A172 (cell line): ENCODE results near the gene SSBP2. TPM values are rescaled to one million over a fixed set of nuclear protein-coding genes. Genes with fewer than 3 reads are reported as not detected.

Experiments
- DNase-seq: peaks from one replicate; pipeline ENCODE4 v3.0.0-alpha.2; 2015; ENCODE audit warnings: low spot score
- total RNA-seq: library from RNA; depleted of rRNA; stranded (reverse); fragments of >200 nt; shearing (Covaris generic); gene quantifications from 2 replicates; pipeline ENCODE4 v1.2.3, GENCODE V29; 2014; rRNA removed

The SSBP2 gene
- total RNA-seq, 1 experiment from 2014 or later: 12.4 TPM

DNA sequence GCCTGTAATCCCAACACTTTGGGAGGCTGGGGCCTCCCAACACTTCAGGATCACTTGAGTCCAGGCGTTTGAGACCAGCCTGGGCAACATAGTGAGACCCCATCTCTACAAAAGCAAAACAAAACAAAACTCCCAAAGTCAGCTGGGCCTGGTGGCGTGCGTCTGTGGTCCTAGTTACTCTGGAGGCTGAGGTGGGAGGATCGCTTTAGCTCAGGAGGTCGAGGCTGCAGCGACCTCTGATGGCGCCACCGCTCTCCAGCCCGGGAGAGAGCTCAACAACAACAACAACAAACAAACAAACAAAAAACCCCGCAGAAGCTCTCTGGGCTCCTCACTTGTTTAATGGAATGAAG lies 357.5 kb downstream of the SSBP2 start:
- DNase-seq: no peak

DNA sequence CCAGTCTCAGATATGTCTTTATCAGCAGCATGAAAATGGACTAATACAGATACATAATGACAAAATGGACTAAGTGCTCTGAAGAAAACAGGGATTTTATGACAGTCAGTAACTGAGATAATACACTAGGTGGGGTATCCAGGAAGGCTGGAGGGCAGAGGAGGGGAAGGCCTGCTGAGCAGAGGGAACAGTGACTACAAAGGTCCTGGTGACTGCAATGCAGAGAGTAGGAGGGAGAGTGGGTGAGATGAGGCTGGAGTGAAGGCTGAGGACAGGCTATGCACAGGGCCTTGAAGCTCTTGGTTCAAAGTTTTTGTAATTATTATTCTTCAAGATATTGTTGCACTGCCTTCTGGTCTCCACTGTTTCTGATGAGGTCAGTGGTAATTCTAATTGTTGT lies 361.9 kb downstream of the SSBP2 start:
- DNase-seq: no peak

DNA sequence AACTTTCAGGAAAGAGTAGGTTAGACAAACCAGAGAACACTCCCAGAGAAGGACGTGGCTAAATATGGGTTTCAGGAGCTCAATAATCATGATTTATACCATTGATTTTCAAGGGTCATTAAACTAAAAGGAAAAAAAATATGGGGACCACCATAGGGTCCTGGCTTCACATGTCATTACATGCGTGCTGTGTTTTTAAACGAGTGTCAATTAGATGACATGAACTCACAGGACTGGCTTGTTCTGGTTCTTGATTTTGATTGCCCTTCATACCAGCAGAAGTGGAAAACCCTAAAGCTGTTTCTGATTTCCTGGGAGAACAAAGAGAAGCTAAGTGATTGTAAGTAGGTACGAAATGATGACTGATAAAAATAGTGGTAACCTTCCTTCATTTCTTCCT lies 362.7 kb downstream of the SSBP2 start:
- DNase-seq: no peak

DNA sequence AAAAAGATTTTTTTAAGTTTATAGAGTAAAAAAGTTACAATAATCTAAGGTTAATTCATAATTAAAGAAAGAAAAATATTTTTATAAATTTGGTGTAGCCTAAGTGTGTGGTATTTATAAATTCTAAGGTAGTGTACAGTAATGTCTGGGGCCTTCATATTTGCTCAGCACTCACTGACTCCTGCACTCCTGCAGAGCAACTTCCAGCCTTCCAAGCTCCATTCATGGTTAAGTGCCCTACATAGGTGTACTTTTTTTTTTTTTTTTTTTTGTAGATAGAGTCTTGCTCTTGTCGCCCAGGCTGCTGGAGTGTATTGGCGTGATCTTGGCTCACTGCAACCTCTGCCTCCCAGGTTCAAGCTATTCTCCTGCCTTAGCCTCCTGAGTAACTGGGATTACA lies 367.0 kb downstream of the SSBP2 start:
- no peak for DNase-seq

DNA sequence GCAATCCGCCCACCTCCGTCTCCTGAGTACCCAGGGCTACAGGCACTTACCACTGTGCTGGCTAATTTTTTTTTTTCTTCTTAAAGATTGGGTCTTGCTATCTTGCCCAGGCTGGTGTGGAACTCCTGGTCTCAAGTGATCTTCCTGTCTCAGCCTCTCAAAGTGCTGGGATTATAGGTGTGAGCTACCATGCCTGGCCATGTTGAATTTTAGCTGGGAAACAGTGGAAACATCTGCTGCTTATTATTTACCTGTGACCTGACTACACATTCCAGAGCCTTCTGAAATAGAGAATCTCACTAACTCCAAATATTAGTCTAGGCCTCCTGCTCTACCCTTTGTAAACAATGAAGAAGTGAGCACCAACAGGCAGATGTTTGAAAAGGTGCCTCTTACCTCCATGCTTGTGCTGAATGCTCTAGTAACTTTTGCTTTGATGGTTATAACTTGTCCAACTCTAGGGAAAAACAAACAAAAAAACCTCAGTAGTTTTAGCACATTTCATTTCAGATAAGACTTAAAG lies 379.5 kb downstream of the SSBP2 start:
- no peak for DNase-seq

DNA sequence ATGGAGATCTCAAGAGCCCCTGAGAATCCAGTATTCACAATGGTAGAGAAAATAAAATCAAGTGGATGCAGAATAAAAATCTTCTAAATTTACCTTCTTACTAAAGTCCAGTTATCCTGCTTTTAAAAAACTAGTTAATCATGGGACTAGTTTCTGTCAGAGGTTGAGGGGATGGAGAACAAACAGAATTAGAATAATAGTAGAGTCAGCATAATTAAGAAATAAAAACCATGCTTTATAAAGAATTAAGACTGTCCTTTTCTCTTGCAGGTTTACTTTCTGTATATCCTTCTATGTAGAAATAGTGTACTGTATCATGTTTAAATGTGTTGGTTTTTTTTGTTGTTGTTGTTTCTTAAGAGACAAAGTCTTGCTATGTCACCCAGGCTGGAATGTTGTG lies 380.0 kb downstream of the SSBP2 start:
- DNase-seq: no peak

DNA sequence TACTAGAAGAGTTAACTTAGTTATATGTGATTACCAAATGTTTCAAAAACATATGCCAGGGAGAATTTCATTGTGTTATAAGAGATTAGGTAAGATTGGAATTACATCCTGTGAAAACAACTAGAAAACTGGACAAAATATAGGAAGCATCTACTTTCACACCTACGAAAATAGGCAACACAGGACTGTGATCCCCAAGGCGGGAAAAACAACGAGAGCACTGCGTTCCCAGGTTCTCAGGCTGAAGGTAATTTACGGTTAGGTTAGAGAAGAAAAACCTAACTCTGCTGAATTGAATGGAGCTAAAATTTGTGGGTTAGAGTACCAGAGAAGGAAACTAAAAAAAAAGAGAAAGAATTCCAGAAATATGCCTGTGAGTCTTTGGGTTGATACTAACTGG lies 385.4 kb downstream of the SSBP2 start:
- DNase-seq: no peak

DNA sequence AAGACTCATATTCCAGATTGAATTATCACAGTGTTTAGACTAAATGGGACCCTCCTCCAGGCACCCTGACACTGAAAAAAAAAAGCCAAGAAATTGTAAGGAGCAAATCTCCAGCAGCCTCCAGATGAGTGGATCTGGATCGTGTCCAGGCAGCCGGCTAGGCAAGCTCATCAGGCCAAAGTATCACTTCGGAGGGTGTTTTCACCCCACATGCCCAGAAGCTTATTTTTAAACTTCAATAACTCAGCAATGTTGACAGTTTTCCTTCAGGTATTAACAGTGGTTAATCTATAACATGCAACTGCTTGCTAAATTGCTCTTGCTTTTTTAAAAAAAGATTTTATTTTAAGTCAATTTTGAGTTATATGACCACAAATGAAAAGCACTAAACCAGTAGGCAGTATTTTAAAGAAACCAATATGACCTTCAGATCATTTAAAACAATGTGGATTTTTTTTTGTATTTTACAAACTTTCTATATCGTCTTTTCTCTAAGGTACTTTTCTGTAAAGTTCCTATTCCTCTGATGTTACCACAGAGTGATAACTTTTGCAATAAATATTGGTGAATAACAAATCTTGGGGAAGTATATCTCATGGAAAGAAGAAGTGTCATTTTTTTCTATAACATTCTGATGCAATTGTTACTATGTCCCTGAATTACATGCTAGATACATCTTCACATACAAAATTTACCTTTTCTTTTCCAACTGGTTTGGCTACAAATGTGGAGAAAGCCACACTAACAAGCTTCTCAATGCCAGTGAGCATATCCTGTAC lies 387.6 kb downstream of the SSBP2 start:
- no peak for DNase-seq

Other genes with a start within 250 kb of the SSBP2 start
- gene ATG10, start 220.9 kb upstream of the SSBP2 start, total RNA-seq: 11.5 and 17.0 TPM in 2 replicates